Activated CD8-positive, alpha-beta T cell treated with anti-CD3 and anti-CD28 coated beads for 36 hours (primary cell): Measurements from ENCODE around the gene CNOT3. TPM values are rescaled to one million over a fixed set of nuclear protein-coding genes. Genes with fewer than 3 reads are reported as not detected.
A peak's percentile ranks its signal among the peaks of the same experiment; 100 is the strongest.

ENCODE experiments used
- ATAC-seq: fragments of 200-7000 bp; cut with Tn5 transposase; one replicate; pipeline ENCODE4 v1.10.0; 2021; ENCODE audit warnings: mild to moderate bottlenecking, moderate library complexity
- CTCF ChIA-PET: fragments of 350-600 bp; sonication (Branson Sonifier 250); formaldehyde crosslinking; loops from one replicate; lab custom pipeline; 2021; ENCODE audit warnings: antibody characterized with exemption; lab: Charles Lee
- POLR2A ChIA-PET: fragments of 350-600 bp; sonication (Branson Sonifier 250); formaldehyde crosslinking; loops from one replicate; lab custom pipeline; 2021; ENCODE audit warnings: antibody characterized with exemption; lab: Charles Lee
- DNase-seq: peaks from one replicate; pipeline ENCODE4 v3.0.0-alpha.2; 2020
- H3K27ac Mint-ChIP-seq: one replicate; pipeline ENCODE4 v1.8.0; 2021; ENCODE audit warnings: mild to moderate bottlenecking, mixed read lengths
- H3K27me3 Mint-ChIP-seq: one replicate; pipeline ENCODE4 v1.8.0; 2021; ENCODE audit warnings: mixed read lengths
- H3K36me3 Mint-ChIP-seq: one replicate; pipeline ENCODE4 v1.8.0; 2021; ENCODE audit warnings: low read depth, mixed read lengths
- H3K4me1 Mint-ChIP-seq: one replicate; pipeline ENCODE4 v1.8.0; 2021; ENCODE audit warnings: low read depth, mixed read lengths
- H3K4me3 Mint-ChIP-seq: one replicate; pipeline ENCODE4 v1.8.0; 2021; ENCODE audit warnings: mild to moderate bottlenecking, moderate library complexity, mixed read lengths
- H3K9me3 Mint-ChIP-seq: one replicate; pipeline ENCODE4 v1.8.0; 2021; ENCODE audit warnings: mixed read lengths
- intact Hi-C: fragments of 100-400 bp; cut with micrococcal nuclease; formaldehyde crosslinking; loops from one replicate; pipeline ENCODE4 v1.10.0; 2022
- total RNA-seq, 2 experiments: library from RNA; stranded (reverse); gene quantifications; one replicate each; pipeline ENCODE4 v1.2.3, GENCODE V29; 2021
- TF ChIP-seq, protein P1 (sequence below): fragments of 200-600 bp; IDR thresholded peaks from one replicate; pipeline ENCODE4 v1.8.0; 2022; ENCODE audit warnings: antibody characterized with exemption, mild to moderate bottlenecking

The CNOT3 gene
- total RNA-seq, 2 experiments from 2014 or later = 48.8 to 50.7 TPM

- ATAC-seq = no peak
- ChIA-PET POLR2A (interaction anchor here (1.1 to 2.7 kb wide), 4 partner anchors 10 to 38 kb away, joined by 3 to 10 read pairs (median 4); partner anchors contain the start of genes PRPF31 and TFPT), CTCF (no interaction called here)
- H3K4me3 Mint-ChIP-seq = no peak overlapping the region
- peaks cover 32% of the 10 kb centered on the region for H3K4me1 Mint-ChIP-seq
- intact Hi-C loops = no loop called here
- no peaks in the 10 kb centered on the region for H3K27me3 Mint-ChIP-seq
- peak overlapping the region; percentile 84 for H3K27ac Mint-ChIP-seq
- DNase-seq = no peak
- no peaks in the 10 kb centered on the region for H3K9me3 Mint-ChIP-seq
- TF ChIP-seq, protein P1, sequence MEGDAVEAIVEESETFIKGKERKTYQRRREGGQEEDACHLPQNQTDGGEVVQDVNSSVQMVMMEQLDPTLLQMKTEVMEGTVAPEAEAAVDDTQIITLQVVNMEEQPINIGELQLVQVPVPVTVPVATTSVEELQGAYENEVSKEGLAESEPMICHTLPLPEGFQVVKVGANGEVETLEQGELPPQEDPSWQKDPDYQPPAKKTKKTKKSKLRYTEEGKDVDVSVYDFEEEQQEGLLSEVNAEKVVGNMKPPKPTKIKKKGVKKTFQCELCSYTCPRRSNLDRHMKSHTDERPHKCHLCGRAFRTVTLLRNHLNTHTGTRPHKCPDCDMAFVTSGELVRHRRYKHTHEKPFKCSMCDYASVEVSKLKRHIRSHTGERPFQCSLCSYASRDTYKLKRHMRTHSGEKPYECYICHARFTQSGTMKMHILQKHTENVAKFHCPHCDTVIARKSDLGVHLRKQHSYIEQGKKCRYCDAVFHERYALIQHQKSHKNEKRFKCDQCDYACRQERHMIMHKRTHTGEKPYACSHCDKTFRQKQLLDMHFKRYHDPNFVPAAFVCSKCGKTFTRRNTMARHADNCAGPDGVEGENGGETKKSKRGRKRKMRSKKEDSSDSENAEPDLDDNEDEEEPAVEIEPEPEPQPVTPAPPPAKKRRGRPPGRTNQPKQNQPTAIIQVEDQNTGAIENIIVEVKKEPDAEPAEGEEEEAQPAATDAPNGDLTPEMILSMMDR = no peak
- peaks cover 47% of the 10 kb centered on the region for H3K36me3 Mint-ChIP-seq
Observed at GRCh38 chr19:54153731-54154326, 16.3 kb downstream of the CNOT3 start.

DNA sequence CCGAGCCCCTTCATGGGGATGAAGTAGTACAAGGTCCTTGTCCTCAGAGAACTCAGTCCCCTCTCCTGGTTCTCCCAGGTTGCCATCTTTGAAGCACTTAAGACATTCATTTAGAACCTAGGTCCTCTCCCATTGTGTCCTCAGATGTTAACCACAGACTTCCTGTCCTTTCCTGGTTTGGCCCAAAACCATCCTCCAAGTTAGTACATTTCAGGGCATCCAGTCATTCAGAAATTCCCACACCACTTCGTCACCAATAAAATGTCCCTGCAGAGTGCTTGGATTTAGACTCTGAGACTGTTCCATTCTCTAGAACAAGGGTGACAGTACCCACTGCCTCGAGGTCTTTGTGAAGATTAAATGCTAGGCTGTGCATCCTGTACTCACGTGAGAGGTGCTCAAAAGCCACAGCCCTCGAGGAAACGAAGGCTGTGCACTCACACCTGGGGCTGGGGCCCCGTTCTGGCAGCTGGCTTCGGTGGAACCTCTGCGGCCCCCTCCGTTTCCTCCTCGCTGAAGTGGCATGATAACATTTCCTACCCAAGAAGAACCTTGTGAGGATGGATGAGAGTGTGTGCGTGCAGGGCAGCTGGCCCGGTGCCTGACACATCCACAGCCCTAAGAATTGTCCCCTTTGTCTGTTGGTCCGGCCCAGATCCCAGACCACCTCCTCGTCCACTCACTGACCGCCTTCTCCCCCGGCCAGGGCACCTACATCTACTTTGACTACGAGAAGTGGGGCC, 17.2 kb downstream of the CNOT3 start:
- Mint-ChIP-seq H3K4me3 (no peak overlapping the region), H3K4me1 (peaks cover 32% of the 10 kb centered on the region), H3K9me3 (no peaks in the 10 kb centered on the region), H3K27me3 (no peaks in the 10 kb centered on the region), H3K36me3 (peaks cover 41% of the 10 kb centered on the region), H3K27ac (peak overlapping the region; percentile 84)
- ChIA-PET CTCF (no interaction called here), POLR2A (no interaction called here)
- peak; percentile 3 for ATAC-seq
- TF ChIP-seq, protein P1 = no peak
- DNase-seq = peak; percentile 75
- intact Hi-C loops = no loop called here

GRCh38 chr19:54155694-54156093, 18.1 kb downstream of the CNOT3 start:
- peaks cover 36% of the 10 kb centered on the region for H3K36me3 Mint-ChIP-seq
- peak overlapping the region; percentile 55 for H3K27ac Mint-ChIP-seq
- DNase-seq = no peak
- H3K27me3 Mint-ChIP-seq = no peaks in the 10 kb centered on the region
- intact Hi-C loops = no loop called here
- no peaks in the 10 kb centered on the region for H3K9me3 Mint-ChIP-seq
- ATAC-seq = no peak
- TF ChIP-seq, protein P1 = no peak
- H3K4me3 Mint-ChIP-seq = no peak overlapping the region
- CTCF ChIA-PET = no interaction called here
- H3K4me1 Mint-ChIP-seq = peaks cover 36% of the 10 kb centered on the region
- POLR2A ChIA-PET = interaction anchor here (0.6 to 1.3 kb wide), 3 partner anchors 8 to 40 kb away, joined by 3 to 4 read pairs (median 3); partner anchors contain the start of genes CNOT3, PRPF31 and TFPT

- no peak overlapping the region for H3K4me3 Mint-ChIP-seq
- no peak overlapping the region for H3K27ac Mint-ChIP-seq
- ATAC-seq (no peak), DNase-seq (no peak)
- CTCF ChIA-PET = no interaction called here
- POLR2A ChIA-PET = interaction anchor here (1.3 to 2.5 kb wide), 3 partner anchors 19 to 48 kb away, joined by 3 to 13 read pairs (median 4); partner anchors contain the start of genes CNOT3 and RPS9
- peaks cover 31% of the 10 kb centered on the region for H3K36me3 Mint-ChIP-seq
- intact Hi-C loops = no loop called here
- TF ChIP-seq, protein P1 = no peak
- no peaks in the 10 kb centered on the region for H3K9me3 Mint-ChIP-seq
- no peaks in the 10 kb centered on the region for H3K27me3 Mint-ChIP-seq
- H3K4me1 Mint-ChIP-seq = peaks cover 40% of the 10 kb centered on the region
Observed at GRCh38 chr19:54156490-54156889, 18.9 kb downstream of the CNOT3 start.

- H3K27ac Mint-ChIP-seq = no peak overlapping the region
- ATAC-seq (no peak), DNase-seq (no peak)
- CTCF ChIA-PET = interaction anchor here (3.0 kb wide), 1 partner anchor 11 kb away, joined by 13 read pairs; no protein-coding TSS in a partner anchor
- POLR2A ChIA-PET = interaction anchor here (1.3 to 2.5 kb wide), 4 partner anchors 20 to 54 kb away, joined by 3 to 13 read pairs (median 4); partner anchors contain the start of genes CNOT3 and RPS9
- no peak overlapping the region for H3K4me3 Mint-ChIP-seq
- no peaks in the 10 kb centered on the region for H3K27me3 Mint-ChIP-seq
- peaks cover 43% of the 10 kb centered on the region for H3K4me1 Mint-ChIP-seq
- intact Hi-C loops = no loop called here
- H3K9me3 Mint-ChIP-seq = no peaks in the 10 kb centered on the region
- H3K36me3 Mint-ChIP-seq = peaks cover 28% of the 10 kb centered on the region
- TF ChIP-seq, protein P1 = no peak
Observed at GRCh38 chr19:54156953-54157352, 19.4 kb downstream of the CNOT3 start.
